Fibroblast of lung (primary cell): ENCODE measurements around the gene AMIGO3. TPM values are rescaled to one million over a fixed set of nuclear protein-coding genes. Genes with fewer than 3 reads are reported as not detected.

Experiments used
- DNase-seq, 2 donors: peaks; one replicate each; pipeline versions ENCODE4 v3.0.0 to v3.0.0-alpha.2; 2010; ENCODE audit warnings: low read depth in 2 of 2
- H2AFZ ChIP-seq: 2 replicates; pipeline ENCODE4 v1.5.1; 2012; ENCODE audit warnings: low read length, control low read depth, inconsistent platforms
- H3K27ac ChIP-seq: 2 replicates; pipeline ENCODE4 v1.5.1; 2011; ENCODE audit warnings: low read length, control low read depth; ENCODE audit not compliant: insufficient read depth
- H3K27me3 ChIP-seq: 2 replicates; pipeline ENCODE4 v1.5.1; 2011; ENCODE audit warnings: mild to moderate bottlenecking, low read length; ENCODE audit not compliant: control insufficient read depth, insufficient read depth
- H3K36me3 ChIP-seq: 2 replicates; pipeline ENCODE4 v1.5.1; 2011; ENCODE audit warnings: low read length; ENCODE audit not compliant: control insufficient read depth, insufficient read depth
- H3K4me1 ChIP-seq: 2 replicates; pipeline ENCODE4 v1.5.1; 2011; ENCODE audit warnings: low read length; ENCODE audit not compliant: control insufficient read depth, insufficient read depth; ENCODE audit errors: extremely low read depth
- H3K4me2 ChIP-seq: 2 replicates; pipeline ENCODE4 v1.5.1; 2011; ENCODE audit warnings: low read length, control low read depth; ENCODE audit not compliant: insufficient read depth; ENCODE audit errors: extremely low read depth
- H3K4me3 ChIP-seq, 4 experiments: fragments of 200-600 bp in 1 of 4; sonication (generic) in 1 of 4; replicated peaks in 1 of 4; 2 replicates each; pipeline ENCODE4 v1.5.1; 2011 to 2016; ENCODE audit warnings: low read length in 4 of 4, low read depth in 3 of 4, mild to moderate bottlenecking in 3 of 4, control low read depth in 2 of 4, inconsistent platforms in 1 of 4, mixed read lengths in 1 of 4; ENCODE audit not compliant: insufficient read depth in 1 of 4; ENCODE audit errors: control extremely low read depth in 1 of 4
- H3K79me2 ChIP-seq: 2 replicates; pipeline ENCODE4 v1.5.1; 2012; ENCODE audit warnings: mild to moderate bottlenecking, low read length, inconsistent platforms; ENCODE audit not compliant: control insufficient read depth, insufficient read depth
- H3K9ac ChIP-seq: 2 replicates; pipeline ENCODE4 v1.5.1; 2011; ENCODE audit warnings: mild to moderate bottlenecking, low read length, control low read depth; ENCODE audit not compliant: insufficient read depth
- H3K9me3 ChIP-seq: 2 replicates; pipeline ENCODE4 v1.5.1; 2012; ENCODE audit warnings: low read depth, low read length; ENCODE audit not compliant: control insufficient read depth, insufficient read depth
- H4K20me1 ChIP-seq: 2 replicates; pipeline ENCODE4 v1.5.1; 2011; ENCODE audit warnings: low read length; ENCODE audit not compliant: control insufficient read depth, insufficient read depth; ENCODE audit errors: extremely low read depth
- CTCF ChIP-seq, 2 donors: IDR thresholded peaks in 1 of 2; conservative IDR thresholded peaks in 1 of 2; 1 replicate in 1 of 2; 2 replicates in 1 of 2; pipeline ENCODE4 v1.5.1; 2011 to 2012; ENCODE audit warnings: low read length in 2 of 2, control low read depth in 1 of 2, inconsistent platforms in 1 of 2, low read depth in 1 of 2, mild to moderate bottlenecking in 1 of 2
- EZH2 ChIP-seq: IDR thresholded peaks from 2 replicates; pipeline ENCODE4 v1.5.1; 2012; ENCODE audit warnings: low read length, control low read depth, mild to moderate bottlenecking; ENCODE audit errors: missing control alignments
- polyA plus RNA-seq, 2 donors: library from polyadenylated mRNA; depleted of rRNA in 1 of 2; stranded (reverse) in 1 of 2; unstranded in 1 of 2; fragments of >200 nt; gene quantifications; 2 replicates each; pipeline ENCODE4 v1.2.1, GENCODE V29; 2011 to 2012; ENCODE audit warnings: missing spikeins in 1 of 2
- total RNA-seq: library from RNA; depleted of rRNA; stranded (reverse); fragments of >200 nt; gene quantifications from 2 replicates; pipeline ENCODE4 v1.2.1, GENCODE V29; 2014

The AMIGO3 gene
- total and polyA plus RNA-seq, 2 donors (not counting 1 experiment from before 2014, with no cell fraction given), result 0.33 TPM; not detected in 1

GRCh38 chr3:49718858-49719213 is 648 bp downstream of the AMIGO3 start:
- no peak for TF ChIP-seq EZH2
- peaks cover 8% of the 10 kb centered on the region for H3K4me1 ChIP-seq

GRCh38 chr3:49717959-49718857 is 1.3 kb downstream of the AMIGO3 start:
- Histone ChIP-seq H3K79me2 (peaks cover 11% of the 10 kb centered on the region), H3K36me3 (peaks cover 25% of the 10 kb centered on the region), H3K27ac (no peak overlapping the region), H3K27me3 (no peaks in the 10 kb centered on the region), H3K9ac (no peak overlapping the region), H3K4me3 (no peak overlapping the region), H3K4me1 (peaks cover 8% of the 10 kb centered on the region), H3K4me2 (no peak overlapping the region), H3K9me3 (no peaks in the 10 kb centered on the region), H2AFZ (no peak overlapping the region), H4K20me1 (no peaks in the 10 kb centered on the region)
- TF ChIP-seq CTCF (conservative IDR thresholded peaks at IDR 0.05 in 1 of 2, IDR thresholded peaks at IDR 0.05 in 1 of 2; ENCODE audit: low read depth in 1 of 2, low read length in 2 of 2) (no peak), EZH2 (no peak)
- DNase-seq, result no peak

More at GRCh38 chr3:49718858-49719213, 648 bp downstream of the AMIGO3 start:
- peaks cover 25% of the 10 kb centered on the region for H3K36me3 ChIP-seq
- peak overlapping the region; percentile 43 to 58 (median 48) for H3K4me3 ChIP-seq
- H3K4me2 ChIP-seq, result peak overlapping the region; percentile 93
- peak in 1 of 2 donors; percentile 16 for DNase-seq
- no peak overlapping the region for H2AFZ ChIP-seq
- H3K27me3 ChIP-seq, result no peaks in the 10 kb centered on the region
- H4K20me1 ChIP-seq, result no peaks in the 10 kb centered on the region
- no peak overlapping the region for H3K27ac ChIP-seq
- H3K9ac ChIP-seq, result no peak overlapping the region
- no peaks in the 10 kb centered on the region for H3K9me3 ChIP-seq
- peaks cover 16% of the 10 kb centered on the region for H3K79me2 ChIP-seq

GRCh38 chr3:49717211-49717958 is 2.1 kb downstream of the AMIGO3 start:
- H3K9me3 ChIP-seq, result no peaks in the 10 kb centered on the region
- peaks cover 5% of the 10 kb centered on the region for H3K4me1 ChIP-seq
- no peak for TF ChIP-seq CTCF (conservative IDR thresholded peaks at IDR 0.05 in 1 of 2, IDR thresholded peaks at IDR 0.05 in 1 of 2; ENCODE audit: low read depth in 1 of 2, low read length in 2 of 2)
- TF ChIP-seq EZH2, result no peak
- no peak overlapping the region for H3K4me2 ChIP-seq
- H3K4me3 ChIP-seq, result no peak overlapping the region
- DNase-seq, result no peak
- H3K79me2 ChIP-seq, result peaks cover 3% of the 10 kb centered on the region
- H4K20me1 ChIP-seq, result no peaks in the 10 kb centered on the region
- H3K27me3 ChIP-seq, result no peaks in the 10 kb centered on the region
- H3K9ac ChIP-seq, result no peak overlapping the region
- H3K27ac ChIP-seq, result no peak overlapping the region
- H2AFZ ChIP-seq, result no peak overlapping the region
- peaks cover 25% of the 10 kb centered on the region for H3K36me3 ChIP-seq
